HT-29 (cell line): ENCODE measurements around the gene TPSD1. TPM values are rescaled to one million over a fixed set of nuclear protein-coding genes. Genes with fewer than 3 reads are reported as not detected.
A peak's percentile ranks its signal among the peaks of the same experiment; 100 is the strongest.
"Not testable (repeated sequence)": the region's sequence is repeated elsewhere in the genome, so short reads cannot be mapped to it uniquely, and the experiment has no call there.

ENCODE experiments used
- DNase-seq: peaks from one replicate; pipeline ENCODE4 v3.0.0-alpha.2; 2015; ENCODE audit warnings: low spot score
- total RNA-seq: library from RNA; depleted of rRNA; stranded (reverse); fragments of >200 nt; shearing (Covaris generic); gene quantifications from 2 replicates; pipeline ENCODE4 v1.2.3, GENCODE V29; 2014

Gene TPSD1
- total RNA-seq, 1 experiment from 2014 or later, result not detected

DNA sequence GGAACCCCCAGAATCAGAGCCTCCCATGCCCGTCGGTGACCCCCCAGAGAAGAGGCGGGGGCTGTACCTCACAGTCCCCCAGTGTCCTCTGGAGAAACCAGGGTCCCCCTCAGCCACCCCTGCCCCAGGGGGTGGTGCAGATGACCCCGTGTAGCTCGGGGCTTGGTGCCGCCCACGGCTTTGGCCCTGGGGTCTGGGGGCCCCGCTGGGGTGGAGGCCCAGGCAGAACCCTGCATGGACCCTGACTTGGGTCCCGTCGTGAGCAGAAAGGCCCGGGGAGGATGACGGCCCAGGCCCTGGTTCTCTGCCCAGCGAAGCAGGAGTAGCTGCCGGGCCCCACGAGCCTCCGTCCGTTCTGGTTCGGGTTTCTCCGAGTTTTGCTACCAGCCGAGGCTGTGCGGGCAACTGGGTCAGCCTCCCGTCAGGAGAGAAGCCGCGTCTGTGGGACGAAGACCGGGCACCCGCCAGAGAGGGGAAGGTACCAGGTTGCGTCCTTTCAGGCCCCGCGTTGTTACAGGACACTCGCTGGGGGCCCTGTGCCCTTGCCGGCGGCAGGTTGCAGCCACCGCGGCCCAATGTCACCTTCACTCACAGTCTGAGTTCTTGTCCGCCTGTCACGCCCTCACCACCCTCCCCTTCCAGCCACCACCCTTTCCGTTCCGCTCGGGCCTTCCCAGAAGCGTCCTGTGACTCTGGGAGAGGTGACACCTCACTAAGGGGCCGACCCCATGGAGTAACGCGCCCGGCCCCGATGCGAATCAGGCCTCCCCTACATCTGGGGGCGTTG is 34.8 kb upstream of the TPSD1 start:
- DNase-seq, result no peak

DNA sequence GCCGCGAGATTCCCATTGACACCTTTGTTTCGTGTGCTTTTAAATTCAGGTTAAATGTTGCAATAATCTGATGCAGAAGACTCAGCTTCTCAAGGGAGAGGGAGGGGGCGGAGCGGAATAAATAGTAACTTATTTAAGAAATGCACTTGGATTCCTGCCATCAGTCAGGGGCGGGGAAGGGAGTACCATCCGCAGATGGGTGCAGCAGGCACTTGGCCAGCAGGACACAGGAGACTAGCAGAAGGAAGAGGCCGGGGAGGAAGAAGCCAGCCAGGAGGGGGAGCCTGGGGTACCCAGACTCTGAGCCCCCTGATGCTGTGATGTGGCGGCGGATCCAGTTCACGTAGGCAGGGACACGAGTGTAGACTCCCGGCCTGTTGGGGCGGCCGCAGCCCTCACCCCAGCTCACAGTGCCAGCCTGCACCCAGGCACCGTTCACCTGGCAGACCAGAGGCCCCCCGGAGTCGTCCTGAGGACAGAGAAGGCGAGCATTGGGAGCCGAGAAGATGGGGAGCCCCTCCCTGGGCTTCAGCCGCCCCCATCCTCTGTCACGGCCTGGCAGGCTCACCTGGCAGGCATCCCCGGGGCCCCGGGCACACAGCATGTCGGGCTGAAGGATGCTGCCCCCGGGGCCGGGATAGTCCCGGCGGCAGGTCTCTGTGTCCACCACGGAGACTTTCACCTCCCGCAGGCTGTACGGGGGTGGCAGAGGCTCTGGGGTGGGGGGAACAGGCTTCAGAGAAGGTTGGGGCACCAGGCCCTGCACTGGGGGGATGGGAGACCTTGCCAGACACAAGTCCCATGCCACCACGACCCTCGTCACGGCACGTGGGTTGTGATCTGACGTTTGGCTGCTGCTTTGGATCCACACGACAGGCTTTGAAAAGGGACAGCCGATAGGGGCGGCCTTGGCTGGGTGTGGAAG is 34.0 kb upstream of the TPSD1 start:
- DNase-seq, result peak; percentile 15

DNA sequence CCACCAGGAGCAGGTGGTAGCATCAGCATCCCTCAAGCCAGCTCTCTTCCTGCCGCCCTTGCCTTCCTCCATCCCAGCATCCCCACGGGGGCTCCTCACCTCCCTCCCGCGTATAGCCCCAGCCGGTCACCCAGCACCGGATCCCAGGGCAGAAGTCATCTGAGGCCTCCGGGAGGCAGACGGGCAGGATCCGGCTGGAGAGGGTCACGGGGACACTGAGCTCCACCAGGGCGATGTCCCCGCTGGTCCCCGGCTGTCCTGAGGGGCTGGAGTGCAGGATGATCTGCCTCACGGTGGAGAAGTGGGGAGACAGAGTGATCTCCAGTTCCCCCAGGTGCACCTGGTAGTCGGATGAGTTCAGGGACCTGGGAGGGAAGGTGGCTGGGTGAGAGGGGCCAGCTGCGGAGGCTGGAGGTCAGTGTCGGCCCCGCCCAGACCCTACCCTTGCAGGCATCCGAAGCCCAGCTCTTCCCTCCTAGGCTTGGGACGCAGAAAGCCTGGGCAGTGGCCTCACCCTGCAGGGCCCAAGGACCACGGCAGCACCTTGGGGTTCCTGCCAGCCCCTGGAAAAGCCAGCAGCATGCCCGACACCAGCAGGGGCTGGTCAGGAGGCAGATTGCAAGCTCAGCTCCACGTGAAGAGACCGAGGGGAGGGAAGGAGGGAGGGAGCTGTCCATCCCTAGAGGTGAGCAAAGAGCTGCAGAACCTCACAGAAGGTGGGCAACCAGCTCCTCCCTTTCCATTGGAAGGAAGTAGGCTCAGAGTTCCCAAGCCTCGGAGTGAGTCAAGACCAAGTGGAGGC is 33.1 kb upstream of the TPSD1 start:
- DNase-seq, result no peak

DNA sequence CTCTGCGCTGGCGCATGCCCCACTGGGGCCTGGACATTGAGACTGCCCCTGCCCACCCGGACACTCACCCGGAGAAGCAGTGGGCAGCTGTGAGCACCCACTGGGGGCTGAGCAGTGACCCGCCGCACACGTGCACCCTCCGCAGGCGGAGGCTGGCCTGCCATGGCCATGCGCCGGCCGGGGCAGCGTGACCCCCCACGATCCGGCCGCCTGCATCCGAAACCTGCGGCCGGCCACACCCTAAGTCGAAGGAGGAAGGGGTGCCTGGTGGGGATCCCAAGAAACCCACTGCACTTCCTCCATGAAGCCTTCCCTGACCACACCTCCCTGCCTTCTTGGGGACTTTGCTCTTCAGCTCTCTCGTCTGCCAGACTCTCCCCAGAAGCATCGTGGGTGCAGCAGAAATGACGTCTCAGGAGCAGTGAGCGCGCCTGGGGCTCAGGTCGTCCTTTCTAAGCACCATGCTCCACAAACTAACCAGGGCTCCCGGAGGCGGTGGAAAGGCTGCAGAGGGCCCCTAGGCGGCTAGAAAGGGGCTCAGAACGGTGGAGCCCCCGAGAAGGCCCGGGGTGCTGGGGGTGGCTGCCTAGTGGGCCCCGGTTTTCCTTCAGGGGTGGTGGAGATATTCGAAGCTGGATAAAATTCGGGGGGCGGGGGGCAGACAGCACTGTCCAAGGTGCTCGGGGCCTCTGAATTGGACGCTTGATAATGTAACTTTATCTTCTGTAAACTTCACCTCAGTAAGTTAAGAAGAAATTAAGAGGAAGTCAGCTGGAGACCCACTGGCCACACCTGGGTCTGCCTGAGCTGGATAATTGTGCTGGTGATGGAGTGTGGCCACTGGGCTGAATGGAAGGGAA is 32.3 kb upstream of the TPSD1 start:
- no peak for DNase-seq

DNA sequence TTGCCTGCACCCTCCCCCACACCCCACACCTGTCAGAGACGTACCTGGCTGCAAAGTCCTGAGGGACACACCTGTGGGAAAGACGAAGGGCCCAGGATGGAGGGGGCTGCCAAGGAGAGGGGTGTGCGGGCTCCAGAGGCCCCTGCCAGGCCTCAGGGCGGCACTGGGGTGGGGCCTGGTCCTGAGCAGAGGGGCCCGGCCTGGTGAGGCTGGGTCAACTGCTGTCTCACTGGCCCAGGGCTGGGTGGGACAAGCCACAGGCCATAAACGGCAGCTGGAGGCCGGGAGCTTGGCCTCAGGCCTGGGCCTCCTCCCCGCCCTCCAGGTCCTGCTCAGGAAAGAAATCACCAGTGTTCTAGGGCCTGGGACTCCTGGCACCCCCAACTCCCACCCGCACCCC is 31.3 kb upstream of the TPSD1 start:
- no peak for DNase-seq

DNA sequence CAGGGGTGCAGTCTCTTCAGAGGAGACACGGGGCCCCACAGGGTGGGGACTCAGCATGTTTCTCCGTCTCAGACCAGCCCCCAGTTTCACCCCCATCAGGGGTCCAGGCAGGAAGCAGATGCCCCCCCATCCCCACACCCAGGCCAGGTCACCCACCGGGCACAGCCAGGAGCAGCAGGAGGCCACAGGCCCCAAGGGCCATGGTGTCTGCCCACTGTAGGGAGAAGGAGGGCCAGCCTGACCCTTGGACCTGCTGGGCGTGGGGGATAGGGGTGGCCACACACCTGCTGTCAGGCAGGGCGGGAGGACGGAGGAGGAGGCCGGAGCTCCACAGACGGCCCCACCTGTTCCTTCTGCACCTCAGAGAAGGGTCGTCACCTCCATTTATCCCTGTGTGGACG is 30.8 kb upstream of the TPSD1 start, which contains the start of gene TPSG1:
TPSG1 (minus strand) TSS at position 218 of the 401 bp plus-strand sequence; CDS start at position 202, 16 bp downstream.
- DNase-seq, result no peak

DNA sequence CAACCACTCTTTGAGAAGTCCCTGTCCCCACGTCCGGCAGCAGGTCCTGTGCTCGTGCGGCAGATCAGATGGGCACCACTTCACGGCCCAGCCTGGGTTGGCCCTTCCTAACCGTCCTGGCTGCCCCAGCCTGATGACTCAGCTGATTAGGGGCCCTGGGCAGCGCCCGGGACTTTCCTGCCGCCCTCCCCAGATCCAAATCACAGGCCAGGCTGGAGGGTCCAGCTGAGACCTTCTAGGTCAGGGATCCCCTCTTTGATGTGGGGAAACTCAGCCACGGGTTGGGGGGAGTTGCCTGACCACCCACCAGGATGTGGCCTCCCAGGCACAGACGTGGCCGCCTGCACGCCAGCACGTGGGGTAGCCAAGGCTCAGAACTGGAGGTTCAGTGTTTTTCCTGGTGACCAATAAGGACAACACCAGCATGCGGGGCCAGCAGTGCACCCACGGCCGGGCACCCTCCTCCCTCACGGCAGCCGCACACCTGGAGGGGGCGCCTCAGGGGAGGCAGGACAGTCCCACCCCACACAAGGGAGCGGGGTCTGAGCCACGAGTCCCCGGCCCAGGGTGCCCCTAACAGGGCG is 30.0 kb upstream of the TPSD1 start:
- not testable (repeated sequence) for DNase-seq

DNA sequence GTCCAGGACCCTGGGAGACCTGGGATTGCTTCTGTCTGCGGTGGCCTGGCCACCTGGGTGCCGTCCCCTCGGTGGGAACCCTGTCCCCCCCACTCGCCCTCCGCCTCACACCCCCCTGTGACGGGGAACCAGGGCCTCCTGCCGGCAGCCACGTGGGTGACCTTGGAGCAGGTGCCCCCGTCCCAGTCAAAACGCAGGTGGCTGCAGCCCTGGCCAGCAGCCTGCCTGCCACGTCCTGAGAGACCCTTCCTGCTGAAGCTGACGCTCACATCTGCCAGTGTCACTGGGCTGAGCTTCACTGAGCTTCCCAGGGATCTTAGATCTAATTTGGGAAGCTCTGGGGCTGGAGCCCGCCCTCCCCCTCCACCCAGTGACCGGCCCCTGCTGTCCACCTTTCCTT is 29.2 kb upstream of the TPSD1 start:
- DNase-seq, result not testable (repeated sequence)

DNA sequence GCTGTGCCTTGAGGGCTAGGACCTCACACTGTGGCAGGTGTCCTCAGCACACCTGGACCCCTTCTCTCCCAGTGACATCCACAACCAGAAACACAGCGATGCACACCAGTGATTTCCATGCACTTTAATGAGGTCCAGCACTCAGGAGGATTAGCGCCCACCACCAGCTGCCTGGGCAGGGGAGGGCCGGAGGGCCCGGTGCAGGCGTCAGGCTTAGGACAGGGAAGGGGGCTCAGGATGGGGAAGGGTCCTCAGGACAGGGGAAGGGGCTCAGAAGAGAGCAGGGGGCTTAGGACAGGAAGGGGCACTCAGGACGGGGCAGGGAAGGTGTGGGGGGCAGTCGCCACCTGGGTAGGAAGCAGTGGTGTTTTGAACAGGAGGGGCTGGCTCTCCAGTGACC is 27.6 kb upstream of the TPSD1 start:
- DNase-seq, result not testable (repeated sequence)

DNA sequence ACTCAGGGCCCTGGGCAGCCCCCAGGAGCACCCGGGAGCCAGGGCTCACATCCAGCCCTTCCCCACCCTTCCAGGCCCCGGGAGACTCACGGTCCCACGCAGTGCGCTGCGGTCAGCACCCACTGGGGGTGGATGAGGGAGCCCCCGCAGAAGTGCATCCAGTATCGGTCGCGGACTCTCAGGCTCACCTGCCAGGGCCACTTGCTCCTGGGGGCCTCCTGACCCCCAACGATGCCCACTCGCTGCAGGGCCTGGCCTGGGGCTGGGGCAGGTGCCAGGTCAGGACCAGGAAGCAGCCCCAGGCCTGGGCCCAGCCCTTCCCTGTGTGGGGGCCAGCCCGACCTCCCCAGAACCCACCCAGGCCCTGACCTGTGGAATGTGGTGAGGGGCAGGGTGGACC is 26.4 kb upstream of the TPSD1 start:
- not testable (repeated sequence) for DNase-seq

DNA sequence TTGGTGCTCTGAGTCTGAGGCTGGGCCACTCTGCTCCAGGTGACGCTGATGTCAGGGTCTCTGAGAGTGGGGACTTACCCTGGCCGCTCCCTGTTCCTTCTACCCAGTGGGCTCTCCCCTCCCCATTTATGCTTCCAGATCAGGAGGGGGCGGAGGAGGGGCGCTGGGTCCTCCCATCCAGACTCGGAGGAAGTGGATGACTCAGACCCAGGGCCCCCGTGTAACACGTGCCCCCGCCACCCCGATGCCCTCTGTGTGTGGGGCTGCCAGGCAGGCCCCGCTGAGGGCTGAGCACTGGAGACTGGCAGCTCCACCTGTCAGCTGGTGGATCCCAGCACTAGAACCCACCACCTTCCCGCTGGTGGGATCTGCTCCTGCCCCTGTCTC is 25.8 kb upstream of the TPSD1 start, which contains the start of gene TPSB2:
TPSB2 (minus strand) TSS at position 101 of the 387 bp plus-strand sequence. CDS start 233 bp downstream, outside the sequence.
- not testable (repeated sequence) for DNase-seq

DNA sequence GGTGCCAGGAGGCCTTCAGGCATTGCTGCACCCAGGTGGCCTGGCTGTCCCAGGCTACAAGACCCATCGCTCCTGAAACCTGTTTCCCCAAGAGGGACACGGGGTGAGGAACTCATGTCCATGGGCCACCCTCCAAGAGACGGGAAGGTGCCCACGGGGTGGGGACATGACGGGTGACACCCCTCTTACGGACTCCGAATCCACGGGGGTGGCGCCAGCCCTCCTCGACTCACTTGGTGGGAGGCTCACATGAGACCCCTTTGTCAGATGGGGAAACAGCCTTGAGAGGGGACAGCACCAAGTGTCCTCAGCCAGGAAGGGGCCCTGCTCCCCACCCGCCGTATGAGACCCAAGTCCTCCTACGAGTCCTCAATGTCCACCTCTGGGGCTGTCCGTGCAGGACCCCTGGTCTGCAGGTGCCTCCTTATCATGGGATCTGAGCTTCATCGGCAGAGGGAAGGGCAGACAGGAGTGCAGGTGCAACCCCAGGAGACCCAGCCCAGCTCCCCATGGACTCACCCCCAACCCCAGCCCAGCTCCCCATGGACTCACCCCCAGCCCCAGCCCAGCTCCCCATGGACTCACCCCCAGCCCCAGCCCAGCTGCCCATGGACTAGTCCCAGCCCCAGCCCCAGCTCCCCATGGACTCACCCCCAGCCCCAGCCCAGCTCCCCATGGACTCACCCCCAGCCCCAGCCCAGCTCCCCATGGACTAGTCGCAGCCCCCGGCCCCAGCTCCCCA is 25.2 kb upstream of the TPSD1 start:
- DNase-seq, result not testable (repeated sequence)

DNA sequence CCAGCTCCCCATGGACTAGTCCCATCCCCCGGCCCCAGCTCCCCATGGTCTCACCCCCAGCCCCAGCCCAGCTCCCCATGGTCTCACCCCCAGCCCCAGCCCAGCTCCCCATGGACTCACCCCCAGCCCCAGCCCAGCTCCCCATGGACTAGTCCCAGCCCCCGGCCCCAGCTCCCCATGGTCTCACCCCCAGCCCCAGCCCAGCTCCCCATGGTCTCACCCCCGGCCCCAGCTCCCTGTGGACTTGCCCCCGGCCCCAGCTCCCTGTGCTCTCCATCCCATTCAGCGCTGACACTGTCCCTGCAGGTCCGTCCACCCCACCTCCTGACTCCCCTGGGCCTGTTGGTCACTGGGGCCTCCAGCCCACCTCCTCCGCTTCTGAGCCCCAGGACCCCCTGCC is 24.6 kb upstream of the TPSD1 start:
- DNase-seq, result not testable (repeated sequence)

DNA sequence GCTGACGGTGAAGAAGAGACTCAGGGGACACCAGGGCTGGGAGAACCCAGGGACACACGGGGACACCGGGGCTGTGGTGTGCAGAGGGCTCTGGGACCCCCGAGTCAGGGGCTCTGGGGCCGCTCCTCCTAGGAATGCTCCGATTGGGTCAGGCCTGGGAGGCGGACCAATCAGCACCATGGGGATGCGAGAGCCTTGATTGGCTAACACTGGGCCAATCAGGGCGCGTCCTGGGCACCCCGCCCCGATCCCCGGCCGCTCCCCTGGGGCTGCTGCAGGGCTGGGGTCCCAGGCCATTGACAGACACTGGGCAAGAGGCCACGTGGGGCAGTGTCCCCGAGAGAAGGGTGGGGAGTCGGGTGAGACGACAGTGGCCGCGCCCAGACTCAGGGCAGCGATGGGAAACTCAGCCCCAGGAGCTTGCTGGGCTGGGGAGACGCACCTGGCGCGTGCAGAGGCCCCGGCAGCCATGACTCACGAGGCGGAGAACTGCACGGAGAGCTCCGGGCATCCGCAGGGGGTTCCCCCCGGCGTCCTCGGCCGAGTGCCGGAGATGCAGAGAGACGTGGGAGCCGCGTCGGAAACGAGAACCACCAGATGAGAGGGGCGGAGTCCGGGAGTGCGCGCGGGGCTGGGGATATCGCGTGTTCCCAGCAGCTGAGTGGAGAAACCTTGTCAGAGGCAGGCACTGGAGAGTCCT is 23.7 kb upstream of the TPSD1 start:
- DNase-seq, result not testable (repeated sequence)

DNA sequence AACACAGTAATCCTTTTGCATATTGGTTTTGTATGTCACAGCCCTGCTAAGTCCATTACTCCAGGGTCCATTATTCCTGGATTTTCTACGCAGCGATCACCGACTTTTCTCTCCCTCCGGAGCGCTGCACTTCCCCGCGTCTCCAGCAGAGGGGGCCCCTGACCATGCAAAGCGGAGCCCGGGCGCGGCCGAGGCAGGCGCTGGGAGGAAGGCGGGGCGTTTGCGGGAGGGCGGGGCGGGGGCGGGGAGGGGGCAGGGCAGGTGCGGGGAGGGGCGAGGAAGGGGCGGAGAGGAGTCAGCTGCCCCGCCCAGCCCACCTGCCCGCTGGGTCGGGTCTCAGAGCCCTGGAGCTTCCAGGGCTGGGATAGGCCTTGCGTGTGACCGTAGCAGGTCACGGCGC is 19.2 kb upstream of the TPSD1 start:
- DNase-seq, result not testable (repeated sequence)

DNA sequence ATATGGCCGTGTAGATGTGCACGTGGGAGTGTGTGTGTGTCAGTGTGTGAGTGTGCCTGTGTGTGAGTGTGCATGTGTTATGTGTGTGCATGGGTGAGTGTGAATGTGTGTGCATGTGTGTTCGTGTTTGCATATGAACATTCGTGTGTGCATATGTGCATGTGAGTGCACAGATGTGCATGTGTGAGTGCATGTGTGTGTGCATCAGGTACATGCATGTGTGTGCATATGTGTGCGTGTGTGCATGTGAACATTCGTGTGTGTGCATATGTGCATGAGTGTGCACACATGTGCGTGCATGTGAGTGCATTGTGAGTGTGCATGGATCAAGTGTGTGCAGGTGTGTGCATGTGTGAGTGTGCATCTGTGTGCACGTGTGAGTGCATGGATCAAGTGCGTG is 17.9 kb upstream of the TPSD1 start:
- no peak for DNase-seq

DNA sequence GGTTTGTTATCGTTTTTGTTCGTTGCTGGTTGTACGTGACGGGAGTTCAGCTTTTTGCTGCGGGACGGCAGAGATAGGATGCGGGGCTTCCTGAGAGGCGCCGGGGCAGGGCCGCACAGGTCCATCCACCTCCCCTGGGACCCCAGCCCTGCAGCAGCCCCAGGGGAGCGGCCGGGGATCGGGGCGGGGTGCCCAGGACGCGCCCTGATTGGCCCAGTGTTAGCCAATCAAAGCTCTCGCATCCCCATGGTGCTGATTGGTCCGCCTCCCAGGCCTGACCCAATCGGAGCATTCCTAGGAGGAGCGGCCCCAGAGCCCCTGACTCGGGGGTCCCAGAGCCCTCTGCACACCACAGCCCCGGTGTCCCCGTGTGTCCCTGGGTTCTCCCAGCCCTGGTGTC is 17.0 kb upstream of the TPSD1 start:
- not testable (repeated sequence) for DNase-seq

DNA sequence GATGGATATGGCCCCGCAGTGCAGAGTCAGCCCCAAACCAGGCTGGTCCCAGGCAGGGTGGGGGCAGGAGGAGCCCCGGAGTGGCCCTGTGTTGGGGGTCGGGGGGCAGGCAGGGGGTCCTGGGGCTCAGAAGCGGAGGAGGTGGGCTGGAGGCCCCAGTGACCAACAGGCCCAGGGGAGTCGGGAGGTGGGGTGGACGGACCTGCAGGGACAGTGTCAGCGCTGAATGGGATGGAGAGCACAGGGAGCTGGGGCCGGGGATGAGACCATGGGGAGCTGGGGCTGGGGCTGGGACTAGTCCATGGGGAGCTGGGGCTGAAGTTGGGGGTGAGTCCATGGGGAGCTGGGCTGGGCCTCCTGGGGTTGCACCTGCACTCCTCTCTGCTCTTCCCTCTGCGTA is 16.3 kb upstream of the TPSD1 start:
- DNase-seq, result not testable (repeated sequence)

DNA sequence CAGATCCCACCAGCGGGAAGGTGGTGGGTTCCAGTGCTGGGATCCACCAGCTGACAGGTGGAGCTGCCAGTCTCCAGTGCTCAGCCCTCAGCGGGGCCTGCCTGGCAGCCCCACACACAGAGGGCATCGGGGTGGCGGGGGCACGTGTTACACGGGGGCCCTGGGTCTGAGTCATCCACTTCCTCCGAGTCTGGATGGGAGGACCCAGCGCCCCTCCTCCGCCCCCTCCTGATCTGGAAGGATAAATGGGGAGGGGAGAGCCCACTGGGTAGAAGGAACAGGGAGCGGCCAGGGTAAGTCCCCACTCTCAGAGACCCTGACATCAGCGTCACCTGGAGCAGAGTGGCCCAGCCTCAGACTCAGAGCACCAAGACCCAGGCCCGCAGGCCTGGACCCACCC is 15.4 kb upstream of the TPSD1 start, which contains the start of gene TPSAB1:
TPSAB1 (plus strand) TSS at position 270 of the 400 bp plus-strand sequence. CDS start 234 bp downstream, outside the sequence.
- not testable (repeated sequence) for DNase-seq
